ENCODE data around the gene SYTL2.
"Not testable (repeated sequence)": the region's sequence is repeated elsewhere in the genome, so short reads cannot be mapped to it uniquely, and the experiment has no call there.

- not testable (repeated sequence) for TF ChIP-seq CTCF, POLR2A, EP300 (IDR thresholded peaks at IDR 0.05)
These were observed 30.0 kb downstream of the SYTL2 start for GRCh38 chr11:85780780-85781517.

Measured in tibial nerve (tissue), 4 donors.